ENCODE data around the gene PALM2AKAP2. TPM values are rescaled to one million over a fixed set of nuclear protein-coding genes. Genes with fewer than 3 reads are reported as not detected.
"Not testable (repeated sequence)": the region's sequence is repeated elsewhere in the genome, so short reads cannot be mapped to it uniquely, and the experiment has no call there.

PALM2AKAP2 gene
- total RNA-seq, 4 donors from 2014 or later: 0.78 to 9.0 (median 4.4) TPM

- no peak overlapping the region for H3K4me3 ChIP-seq
- TF ChIP-seq EP300 (IDR thresholded peaks at IDR 0.05): no peak
- no peak for TF ChIP-seq POLR2A (IDR thresholded peaks at IDR 0.05)
- TF ChIP-seq, protein P1, sequence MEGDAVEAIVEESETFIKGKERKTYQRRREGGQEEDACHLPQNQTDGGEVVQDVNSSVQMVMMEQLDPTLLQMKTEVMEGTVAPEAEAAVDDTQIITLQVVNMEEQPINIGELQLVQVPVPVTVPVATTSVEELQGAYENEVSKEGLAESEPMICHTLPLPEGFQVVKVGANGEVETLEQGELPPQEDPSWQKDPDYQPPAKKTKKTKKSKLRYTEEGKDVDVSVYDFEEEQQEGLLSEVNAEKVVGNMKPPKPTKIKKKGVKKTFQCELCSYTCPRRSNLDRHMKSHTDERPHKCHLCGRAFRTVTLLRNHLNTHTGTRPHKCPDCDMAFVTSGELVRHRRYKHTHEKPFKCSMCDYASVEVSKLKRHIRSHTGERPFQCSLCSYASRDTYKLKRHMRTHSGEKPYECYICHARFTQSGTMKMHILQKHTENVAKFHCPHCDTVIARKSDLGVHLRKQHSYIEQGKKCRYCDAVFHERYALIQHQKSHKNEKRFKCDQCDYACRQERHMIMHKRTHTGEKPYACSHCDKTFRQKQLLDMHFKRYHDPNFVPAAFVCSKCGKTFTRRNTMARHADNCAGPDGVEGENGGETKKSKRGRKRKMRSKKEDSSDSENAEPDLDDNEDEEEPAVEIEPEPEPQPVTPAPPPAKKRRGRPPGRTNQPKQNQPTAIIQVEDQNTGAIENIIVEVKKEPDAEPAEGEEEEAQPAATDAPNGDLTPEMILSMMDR (IDR thresholded peaks at IDR 0.05): no peak
- peaks cover 0 to 19% (median 2%) of the 10 kb centered on the region in 4 donors for H3K4me1 ChIP-seq
- no peak for DNase-seq (ENCODE audit: low spot score in 2 of 2)
- H3K27ac ChIP-seq: no peak overlapping the region
- no peaks in the 10 kb centered on the region for H3K27me3 ChIP-seq
- 46 to 54% methylated on average over 6 of the region's 6 CpGs for WGBS, 2 donors
- no peaks in the 10 kb centered on the region for H3K36me3 ChIP-seq
- no peaks in the 10 kb centered on the region for H3K9me3 ChIP-seq
Measured at GRCh38 chr9:109817146-109817845, 37.3 kb downstream of the PALM2AKAP2 start.

DNA sequence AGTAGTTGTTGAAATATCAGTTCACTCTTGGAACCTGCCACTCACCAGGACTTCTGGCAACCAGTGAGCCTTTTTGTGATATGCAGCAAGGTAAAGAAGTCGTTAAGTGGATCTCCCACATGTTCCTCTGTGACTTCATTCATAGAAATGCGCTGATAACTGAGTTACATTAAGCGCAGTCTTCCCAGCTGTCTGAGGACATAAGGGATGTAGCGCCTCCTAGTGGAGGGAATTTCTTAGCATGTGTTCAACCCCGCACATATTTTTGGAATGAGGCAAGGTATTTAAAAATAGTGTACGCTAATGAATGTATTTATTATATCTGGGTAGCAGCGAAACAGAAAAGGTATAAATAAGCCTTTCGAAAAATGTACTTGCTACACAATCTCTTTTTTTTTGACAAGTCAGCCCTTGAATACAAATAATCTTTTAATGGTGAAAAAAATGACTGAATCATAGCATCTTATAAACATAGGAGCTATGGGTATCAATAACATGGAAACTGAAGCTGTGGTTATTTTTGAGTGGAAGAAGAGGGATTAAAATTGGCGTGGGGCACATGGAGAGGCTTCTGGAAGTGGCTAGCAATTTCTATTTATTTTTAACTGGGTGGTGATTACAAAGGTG lies 38.0 kb downstream of the PALM2AKAP2 start:
- H3K9me3 ChIP-seq: no peaks in the 10 kb centered on the region
- peak; percentile 35 to 94 for DNase-seq (ENCODE audit: low spot score in 2 of 2)
- H3K36me3 ChIP-seq: no peaks in the 10 kb centered on the region
- TF ChIP-seq EP300 (IDR thresholded peaks at IDR 0.05) (peak in 1 of 2 donors; percentile 69), POLR2A (IDR thresholded peaks at IDR 0.05) (no peak)
- TF ChIP-seq, protein P1 (IDR thresholded peaks at IDR 0.05): peak; percentile 67 to 85 (median 80)
- 3% methylated on average over 9 of the region's 9 CpGs for WGBS, 2 donors
- H3K4me3 ChIP-seq: no peak overlapping the region
- H3K27me3 ChIP-seq: no peaks in the 10 kb centered on the region
- H3K27ac ChIP-seq: peak overlapping the region in 1 of 4 donors; percentile 45
- H3K4me1 ChIP-seq: peaks cover 0 to 19% (median 2%) of the 10 kb centered on the region in 4 donors

DNA sequence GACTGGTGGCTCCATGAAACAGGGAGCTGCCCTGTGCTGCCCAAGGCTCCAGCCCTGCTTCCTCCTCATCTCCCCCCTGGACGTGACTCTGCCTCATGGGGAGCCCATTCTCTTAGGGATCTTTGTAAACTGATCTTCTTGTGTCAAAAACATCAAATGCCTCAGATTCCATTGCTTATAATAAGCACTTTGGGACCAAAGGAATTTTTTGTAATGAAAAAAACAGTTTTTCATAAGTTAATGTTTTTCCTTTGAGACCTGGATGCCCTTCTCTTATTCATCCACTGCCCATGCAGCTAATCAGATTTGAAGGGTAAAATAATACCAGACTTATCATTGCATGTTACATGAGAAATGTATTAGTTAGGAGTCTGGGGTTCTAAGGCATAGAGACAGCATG lies 41.7 kb downstream of the PALM2AKAP2 start:
- TF ChIP-seq EP300 (IDR thresholded peaks at IDR 0.05) (no peak), POLR2A (IDR thresholded peaks at IDR 0.05) (no peak)
- TF ChIP-seq, protein P1 (IDR thresholded peaks at IDR 0.05): no peak
- Histone ChIP-seq H3K27ac (no peak overlapping the region), H3K9me3 (no peaks in the 10 kb centered on the region), H3K4me3 (no peak overlapping the region), H3K4me1 (peaks cover 0 to 19% (median 2%) of the 10 kb centered on the region in 4 donors), H3K36me3 (no peaks in the 10 kb centered on the region), H3K27me3 (no peaks in the 10 kb centered on the region)
- WGBS, 2 donors: 17 to 25% methylated on average over 1 of the region's 1 CpG
- DNase-seq (ENCODE audit: low spot score in 2 of 2): no peak

- WGBS, 2 donors: 72 to 73% methylated on average over 2 of the region's 2 CpGs
- not testable (repeated sequence) for H3K4me1 ChIP-seq; DNase-seq (ENCODE audit: low spot score in 2 of 2); H3K27me3 ChIP-seq; H3K9me3 ChIP-seq; H3K27ac ChIP-seq; H3K36me3 ChIP-seq; H3K4me3 ChIP-seq
Measured at GRCh38 chr9:109825383-109825782, 45.4 kb downstream of the PALM2AKAP2 start.

DNA sequence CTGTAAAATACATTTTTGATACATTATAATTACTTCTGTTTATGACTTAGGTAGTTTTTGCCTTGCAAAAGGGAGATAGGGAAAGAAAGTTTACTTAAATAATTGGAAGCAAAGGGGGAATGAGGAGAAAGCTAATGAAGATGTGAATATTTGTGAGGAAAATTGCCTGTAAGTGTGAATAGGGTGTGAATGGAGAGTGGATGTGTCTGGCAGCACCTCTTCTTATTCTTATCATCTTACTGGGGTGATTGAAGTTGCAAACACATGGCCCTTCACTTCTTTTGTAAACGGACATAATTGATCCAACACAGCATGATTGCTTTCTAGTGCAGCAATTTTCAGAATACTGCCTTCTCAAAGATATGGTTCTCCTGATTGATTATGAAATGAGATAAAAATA lies 46.6 kb downstream of the PALM2AKAP2 start:
- TF ChIP-seq, protein P1 (IDR thresholded peaks at IDR 0.05): no peak
- no peak for TF ChIP-seq EP300 (IDR thresholded peaks at IDR 0.05)
- no peak for TF ChIP-seq POLR2A (IDR thresholded peaks at IDR 0.05)
- no peaks in the 10 kb centered on the region for H3K27me3 ChIP-seq
- H3K36me3 ChIP-seq: no peaks in the 10 kb centered on the region
- H3K4me1 ChIP-seq: no peaks in the 10 kb centered on the region
- no peak overlapping the region for H3K4me3 ChIP-seq
- DNase-seq (ENCODE audit: low spot score in 2 of 2): no peak
- H3K27ac ChIP-seq: no peak overlapping the region
- WGBS, 2 donors: 61 to 68% methylated on average over 1 of the region's 1 CpG
- no peaks in the 10 kb centered on the region for H3K9me3 ChIP-seq
